Left lung (tissue), 10 donors: ENCODE results near the gene NELFB. TPM values are rescaled to one million over a fixed set of nuclear protein-coding genes. Genes with fewer than 3 reads are reported as not detected.

Source experiments
- ATAC-seq: fragments of 200-7000 bp; cut with Tn5 transposase; one replicate; pipeline ENCODE4 v1.9.1; 2020; ENCODE audit warnings: moderate library complexity
- DNase-seq, 4 donors: peaks; one replicate each; pipeline ENCODE4 v3.0.0-alpha.2; 2013 to 2020
- H3K27ac ChIP-seq, 2 donors: fragments of 200-600 bp; sonication (generic) in 1 of 2; one replicate each; pipeline versions ENCODE4 v1.5.0 to v1.8.0; 2020 to 2021
- H3K27me3 ChIP-seq, 2 donors: fragments of 200-600 bp; sonication (generic) in 1 of 2; one replicate each; pipeline versions ENCODE4 v1.5.0 to v1.8.0; 2020 to 2021
- H3K36me3 ChIP-seq, 2 donors: fragments of 200-600 bp; sonication (generic) in 1 of 2; one replicate each; pipeline versions ENCODE4 v1.5.0 to v1.8.0; 2020 to 2021
- H3K4me1 ChIP-seq, 2 donors: fragments of 200-600 bp; one replicate each; pipeline ENCODE4 v1.8.0; 2021
- H3K4me3 ChIP-seq, 2 donors: fragments of 200-600 bp; sonication (generic) in 1 of 2; one replicate each; pipeline versions ENCODE4 v1.5.0 to v1.8.0; 2020 to 2021; ENCODE audit warnings: mild to moderate bottlenecking in 1 of 2
- H3K9me3 ChIP-seq, 2 donors: fragments of 200-600 bp; sonication (generic) in 1 of 2; one replicate each; pipeline versions ENCODE4 v1.5.0 to v1.8.0; 2020 to 2021
- intact Hi-C, 2 donors: fragments of 100-400 bp; cut with DNase I; formaldehyde crosslinking; loops; one replicate each; pipeline versions ENCODE4 v1.11.2 to v1.14.2; 2022
- polyA plus RNA-seq, 6 donors: library from polyadenylated mRNA; unstranded; fragments of 120-200 nt; gene quantifications; one replicate each; pipeline ENCODE4 v1.2.1, GENCODE V29; 2013; ENCODE audit not compliant: insufficient read length in 6 of 6
- total RNA-seq, 2 donors: library from RNA; stranded (reverse); fragmentation: NEBNext Ultra II Directional; extraction: Animal tissue kit (Norgen Biotek cat#: 25700); gene quantifications; one replicate each; pipeline ENCODE4 v1.2.1, GENCODE V29; 2021
- TF ChIP-seq, protein P1 (sequence below), 2 donors: fragments of 200-600 bp; sonication (generic) in 1 of 2; IDR thresholded peaks; one replicate each; pipeline versions ENCODE4 v1.5.0 to v1.8.0; 2021; ENCODE audit warnings: antibody characterized with exemption in 2 of 2
- donor health status: DM: no; HTN: yes; CAD: no.
- donor health status: DM: no; HTN: no; CAD: no.

The NELFB gene
- total and polyA plus RNA-seq, 8 donors = 47.8 to 62.9 (median 55.6) TPM

DNA sequence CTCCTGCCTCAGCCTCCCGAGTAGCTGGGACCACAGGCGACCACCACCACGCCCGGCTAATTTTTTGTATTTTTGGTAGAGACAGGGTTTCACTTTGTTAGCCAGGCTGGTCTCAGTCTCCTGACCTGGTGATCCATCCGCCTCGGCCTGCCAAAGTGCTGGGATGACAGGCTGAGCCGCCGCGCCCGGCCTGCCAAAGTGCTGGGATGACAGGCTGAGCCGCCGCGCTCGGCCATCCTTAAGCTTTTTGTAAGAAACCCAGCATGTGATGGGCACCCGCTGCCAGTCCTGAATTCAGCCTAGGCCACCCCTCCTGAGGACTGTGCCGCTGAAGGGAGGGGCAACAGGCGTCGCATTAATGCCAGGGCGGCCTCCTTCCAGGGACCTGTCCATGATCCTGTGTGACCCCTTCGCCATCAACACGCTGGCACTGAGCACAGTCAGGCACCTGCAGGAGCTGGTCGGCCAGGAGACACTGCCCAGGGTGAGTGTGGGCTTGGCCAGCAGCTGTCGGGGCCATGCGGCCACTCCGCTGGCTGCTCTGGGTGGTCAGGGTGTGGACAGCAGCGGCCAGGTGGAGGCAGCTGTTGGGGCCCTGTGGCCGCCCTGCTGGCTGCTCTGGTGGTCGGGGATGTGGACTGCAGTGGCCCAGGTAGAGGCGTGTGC lies 10.5 kb downstream of the NELFB start:
- no peaks in the 10 kb centered on the region for H3K9me3 ChIP-seq
- peaks cover 0 to 65% of the 10 kb centered on the region in 2 donors for H3K36me3 ChIP-seq
- TF ChIP-seq, protein P1, sequence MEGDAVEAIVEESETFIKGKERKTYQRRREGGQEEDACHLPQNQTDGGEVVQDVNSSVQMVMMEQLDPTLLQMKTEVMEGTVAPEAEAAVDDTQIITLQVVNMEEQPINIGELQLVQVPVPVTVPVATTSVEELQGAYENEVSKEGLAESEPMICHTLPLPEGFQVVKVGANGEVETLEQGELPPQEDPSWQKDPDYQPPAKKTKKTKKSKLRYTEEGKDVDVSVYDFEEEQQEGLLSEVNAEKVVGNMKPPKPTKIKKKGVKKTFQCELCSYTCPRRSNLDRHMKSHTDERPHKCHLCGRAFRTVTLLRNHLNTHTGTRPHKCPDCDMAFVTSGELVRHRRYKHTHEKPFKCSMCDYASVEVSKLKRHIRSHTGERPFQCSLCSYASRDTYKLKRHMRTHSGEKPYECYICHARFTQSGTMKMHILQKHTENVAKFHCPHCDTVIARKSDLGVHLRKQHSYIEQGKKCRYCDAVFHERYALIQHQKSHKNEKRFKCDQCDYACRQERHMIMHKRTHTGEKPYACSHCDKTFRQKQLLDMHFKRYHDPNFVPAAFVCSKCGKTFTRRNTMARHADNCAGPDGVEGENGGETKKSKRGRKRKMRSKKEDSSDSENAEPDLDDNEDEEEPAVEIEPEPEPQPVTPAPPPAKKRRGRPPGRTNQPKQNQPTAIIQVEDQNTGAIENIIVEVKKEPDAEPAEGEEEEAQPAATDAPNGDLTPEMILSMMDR (IDR thresholded peaks at IDR 0.05) = no peak
- H3K4me1 ChIP-seq = peaks cover 21 to 33% of the 10 kb centered on the region in 2 donors
- DNase-seq (no peak), ATAC-seq (no peak)
- no peak overlapping the region for H3K27ac ChIP-seq
- no peak overlapping the region for H3K4me3 ChIP-seq
- intact Hi-C loops = no loop called here
- no peaks in the 10 kb centered on the region for H3K27me3 ChIP-seq

DNA sequence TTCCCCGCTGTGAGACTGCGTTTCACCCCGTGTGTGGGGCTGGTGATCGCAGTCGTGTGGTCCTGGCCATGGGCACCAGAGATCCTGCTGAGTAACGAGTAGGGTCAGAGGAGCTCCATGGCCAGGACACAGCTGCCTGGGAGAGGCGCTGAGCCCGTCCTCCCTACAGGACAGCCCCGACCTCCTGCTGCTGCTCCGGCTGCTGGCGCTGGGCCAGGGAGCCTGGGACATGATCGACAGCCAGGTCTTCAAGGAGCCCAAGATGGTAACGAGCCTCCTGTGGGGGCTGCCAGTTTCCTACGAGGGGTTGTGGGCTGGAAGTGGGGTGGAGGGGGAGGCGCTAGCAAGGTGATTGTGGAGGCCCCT lies 11.0 kb downstream of the NELFB start:
- Histone ChIP-seq H3K4me1 (peaks cover 21 to 38% of the 10 kb centered on the region in 2 donors), H3K27ac (no peak overlapping the region), H3K9me3 (no peaks in the 10 kb centered on the region), H3K4me3 (no peak overlapping the region), H3K36me3 (peaks cover 0 to 70% of the 10 kb centered on the region in 2 donors), H3K27me3 (no peaks in the 10 kb centered on the region)
- TF ChIP-seq, protein P1 (IDR thresholded peaks at IDR 0.05) = no peak
- ATAC-seq = no peak
- peak in 1 of 4 donors; percentile 53 for DNase-seq
- intact Hi-C loops = no loop called here

GRCh38 chr9:137266585-137267453 lies 11.7 kb downstream of the NELFB start:
- Histone ChIP-seq H3K4me1 (peaks cover 21 to 39% of the 10 kb centered on the region in 2 donors), H3K9me3 (no peaks in the 10 kb centered on the region), H3K36me3 (peaks cover 0 to 71% of the 10 kb centered on the region in 2 donors), H3K27me3 (no peaks in the 10 kb centered on the region), H3K4me3 (no peak overlapping the region), H3K27ac (no peak overlapping the region)
- intact Hi-C loops = no loop called here
- TF ChIP-seq, protein P1 (IDR thresholded peaks at IDR 0.05) = no peak
- peak in 1 of 4 donors; percentile 64 for DNase-seq
- ATAC-seq = no peak

DNA sequence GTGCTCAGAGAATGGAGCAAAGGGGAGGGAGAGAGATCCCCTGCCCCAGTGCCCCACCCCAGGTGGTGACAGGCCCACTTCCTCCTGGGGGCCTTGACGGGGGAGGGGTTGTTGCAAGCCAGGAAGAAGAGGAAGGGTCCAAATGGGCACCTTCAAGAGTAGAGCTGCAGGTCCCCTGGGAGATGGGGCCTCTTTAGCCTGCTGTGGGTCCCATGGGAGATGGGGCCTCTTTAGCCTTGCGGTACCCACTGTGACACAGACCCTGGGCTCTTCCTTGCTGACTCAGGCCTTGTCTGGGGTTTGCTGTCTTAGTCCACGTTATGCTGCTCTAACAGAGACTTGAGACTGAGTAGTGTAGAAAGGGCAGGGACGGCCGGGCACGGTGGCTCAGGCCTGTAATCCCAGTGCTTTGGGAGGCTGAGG lies 12.8 kb downstream of the NELFB start:
- no peaks in the 10 kb centered on the region for H3K9me3 ChIP-seq
- no peak for ATAC-seq
- peaks cover 0 to 83% of the 10 kb centered on the region in 2 donors for H3K36me3 ChIP-seq
- H3K4me1 ChIP-seq = peaks cover 21 to 39% of the 10 kb centered on the region in 2 donors
- H3K27me3 ChIP-seq = no peaks in the 10 kb centered on the region
- H3K4me3 ChIP-seq = no peak overlapping the region
- peak overlapping the region in 1 of 2 donors; percentile 67 for H3K27ac ChIP-seq
- DNase-seq = no peak
- TF ChIP-seq, protein P1 (IDR thresholded peaks at IDR 0.05) = no peak
- intact Hi-C loops = no loop called here
